Skeletal muscle satellite cell (primary cell): ENCODE data around the gene IDE. TPM values are rescaled to one million over a fixed set of nuclear protein-coding genes. Genes with fewer than 3 reads are reported as not detected.

Experiments used
- H3K27me3 ChIP-seq: 2 replicates; pipeline ENCODE4 v1.7.0; 2013; ENCODE audit warnings: low read length; ENCODE audit not compliant: control insufficient read depth, insufficient read depth
- H3K36me3 ChIP-seq: 2 replicates; pipeline ENCODE4 v1.7.0; 2013; ENCODE audit warnings: mild to moderate bottlenecking, control low read depth, low read length; ENCODE audit not compliant: insufficient read depth
- H3K4me1 ChIP-seq: 2 replicates; pipeline ENCODE4 v1.7.0; 2013; ENCODE audit warnings: low read length; ENCODE audit not compliant: control insufficient read depth, insufficient read depth
- H3K4me2 ChIP-seq: 2 replicates; pipeline ENCODE4 v1.7.0; 2013; ENCODE audit warnings: mild to moderate bottlenecking, low read length
- H3K4me3 ChIP-seq: 2 replicates; pipeline ENCODE4 v1.7.0; 2013; ENCODE audit warnings: low read length
- H3K9ac ChIP-seq: 2 replicates; pipeline ENCODE4 v1.7.0; 2013; ENCODE audit warnings: mild to moderate bottlenecking, low read depth, low read length, moderate library complexity
- H3K9me3 ChIP-seq: replicated peaks from 2 replicates; pipeline ENCODE4 v1.7.0; 2013; ENCODE audit warnings: mild to moderate bottlenecking, control low read depth, low read length
- total RNA-seq: library from RNA; depleted of rRNA; stranded (reverse); fragments of >200 nt; gene quantifications from 2 replicates; pipeline ENCODE4 v1.2.3, GENCODE V29; 2012; rRNA removed

Gene IDE
- total RNA-seq = 19.4 and 25.9 TPM in 2 replicates

GRCh38 chr10:92573798-92574547 is at the start of gene IDE:
Gene IDE (minus strand): TSS chr10:92574093. CDS start chr10:92574019, 74 bp downstream.
- no peaks in the 10 kb centered on the region for H3K9me3 ChIP-seq
- H3K9ac ChIP-seq = peak within 1 kb of the TSS; percentile 97
- H3K4me3 ChIP-seq = peak within 1 kb of the TSS; percentile 96
- no peaks in the 10 kb centered on the region for H3K36me3 ChIP-seq
- peaks cover 30% of the 10 kb centered on the region for H3K4me1 ChIP-seq
- H3K27me3 ChIP-seq = no peaks in the 10 kb centered on the region
- H3K4me2 ChIP-seq = peak within 1 kb of the TSS; percentile 97

GRCh38 chr10:92619368-92619767 is 45.5 kb upstream of the IDE start:
- Histone ChIP-seq H3K9ac (no peak overlapping the region), H3K4me3 (no peak overlapping the region), H3K4me1 (no peaks in the 10 kb centered on the region), H3K9me3 (no peaks in the 10 kb centered on the region), H3K36me3 (peaks cover 16% of the 10 kb centered on the region), H3K27me3 (no peaks in the 10 kb centered on the region), H3K4me2 (no peak overlapping the region)

DNA sequence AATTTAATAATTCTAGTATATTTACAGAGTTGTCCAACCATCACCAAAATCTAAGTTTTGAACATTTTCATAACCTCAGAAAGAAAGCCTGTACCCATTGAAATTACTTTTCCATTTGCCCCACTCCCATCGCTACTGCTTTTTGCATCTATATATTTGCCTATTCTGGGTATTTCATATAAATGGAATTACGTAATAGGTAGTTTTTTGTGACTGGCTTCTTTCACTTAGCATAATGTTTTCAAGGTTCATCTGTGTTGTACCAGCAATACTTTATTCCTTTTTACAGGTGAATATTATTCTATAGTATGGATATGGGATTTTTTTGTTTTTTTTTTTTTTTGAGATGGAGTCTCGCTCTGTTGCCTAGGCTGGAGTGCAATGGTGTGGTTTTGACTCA is 41.6 kb upstream of the IDE start:
- H3K4me3 ChIP-seq = no peak overlapping the region
- H3K27me3 ChIP-seq = no peaks in the 10 kb centered on the region
- no peak overlapping the region for H3K4me2 ChIP-seq
- no peak overlapping the region for H3K9ac ChIP-seq
- H3K9me3 ChIP-seq = no peaks in the 10 kb centered on the region
- H3K36me3 ChIP-seq = peaks cover 16% of the 10 kb centered on the region
- H3K4me1 ChIP-seq = no peaks in the 10 kb centered on the region

GRCh38 chr10:92604841-92605240 is 30.9 kb upstream of the IDE start:
- Histone ChIP-seq H3K4me1 (peaks cover 7% of the 10 kb centered on the region), H3K9me3 (no peaks in the 10 kb centered on the region), H3K4me2 (no peak overlapping the region), H3K9ac (no peak overlapping the region), H3K36me3 (peaks cover 12% of the 10 kb centered on the region), H3K4me3 (no peak overlapping the region), H3K27me3 (no peaks in the 10 kb centered on the region)

DNA sequence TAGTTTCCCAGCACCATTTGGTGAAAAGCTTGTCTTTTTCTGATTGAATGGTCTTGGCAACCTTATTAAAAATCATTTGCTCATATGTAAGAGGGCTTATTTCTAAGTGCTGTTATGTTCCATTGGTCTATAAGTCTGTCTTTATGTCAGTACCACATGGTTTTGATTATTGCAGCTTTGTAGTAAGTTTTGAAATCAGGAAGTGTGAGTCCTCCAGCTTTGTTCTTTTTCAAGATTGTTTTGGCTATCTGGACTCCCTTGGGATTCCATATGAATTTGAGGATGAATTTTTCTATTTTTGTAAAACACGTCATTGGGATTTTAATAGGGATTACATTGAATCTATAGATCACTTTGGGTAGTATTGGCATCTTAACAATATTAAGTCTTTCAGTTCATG is 24.4 kb upstream of the IDE start:
- H3K4me2 ChIP-seq = no peak overlapping the region
- H3K27me3 ChIP-seq = no peaks in the 10 kb centered on the region
- no peaks in the 10 kb centered on the region for H3K4me1 ChIP-seq
- no peak overlapping the region for H3K9ac ChIP-seq
- H3K4me3 ChIP-seq = no peak overlapping the region
- H3K36me3 ChIP-seq = no peaks in the 10 kb centered on the region
- no peaks in the 10 kb centered on the region for H3K9me3 ChIP-seq

DNA sequence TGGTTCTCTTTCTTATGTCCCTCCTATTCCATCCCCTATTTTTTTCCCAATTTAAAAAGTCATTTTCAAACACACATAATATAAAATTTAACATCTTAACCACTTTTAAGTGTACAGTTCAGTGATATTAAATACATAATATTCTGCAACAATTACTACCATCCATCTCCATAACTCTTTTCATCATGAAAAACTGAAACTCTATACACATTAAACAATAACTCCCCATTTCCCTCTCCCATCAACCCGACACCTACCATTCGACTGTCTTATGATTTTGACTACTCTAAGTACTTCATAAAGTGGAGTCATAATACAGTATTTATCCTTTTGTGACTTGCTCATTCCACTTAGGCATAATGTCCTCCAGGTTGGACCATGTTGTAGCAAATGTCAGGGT is 21.6 kb upstream of the IDE start:
- Histone ChIP-seq H3K4me1 (peaks cover 17% of the 10 kb centered on the region), H3K9ac (no peak overlapping the region), H3K36me3 (no peaks in the 10 kb centered on the region), H3K4me3 (no peak overlapping the region), H3K27me3 (no peaks in the 10 kb centered on the region), H3K9me3 (no peaks in the 10 kb centered on the region), H3K4me2 (peak overlapping the region; percentile 78)

DNA sequence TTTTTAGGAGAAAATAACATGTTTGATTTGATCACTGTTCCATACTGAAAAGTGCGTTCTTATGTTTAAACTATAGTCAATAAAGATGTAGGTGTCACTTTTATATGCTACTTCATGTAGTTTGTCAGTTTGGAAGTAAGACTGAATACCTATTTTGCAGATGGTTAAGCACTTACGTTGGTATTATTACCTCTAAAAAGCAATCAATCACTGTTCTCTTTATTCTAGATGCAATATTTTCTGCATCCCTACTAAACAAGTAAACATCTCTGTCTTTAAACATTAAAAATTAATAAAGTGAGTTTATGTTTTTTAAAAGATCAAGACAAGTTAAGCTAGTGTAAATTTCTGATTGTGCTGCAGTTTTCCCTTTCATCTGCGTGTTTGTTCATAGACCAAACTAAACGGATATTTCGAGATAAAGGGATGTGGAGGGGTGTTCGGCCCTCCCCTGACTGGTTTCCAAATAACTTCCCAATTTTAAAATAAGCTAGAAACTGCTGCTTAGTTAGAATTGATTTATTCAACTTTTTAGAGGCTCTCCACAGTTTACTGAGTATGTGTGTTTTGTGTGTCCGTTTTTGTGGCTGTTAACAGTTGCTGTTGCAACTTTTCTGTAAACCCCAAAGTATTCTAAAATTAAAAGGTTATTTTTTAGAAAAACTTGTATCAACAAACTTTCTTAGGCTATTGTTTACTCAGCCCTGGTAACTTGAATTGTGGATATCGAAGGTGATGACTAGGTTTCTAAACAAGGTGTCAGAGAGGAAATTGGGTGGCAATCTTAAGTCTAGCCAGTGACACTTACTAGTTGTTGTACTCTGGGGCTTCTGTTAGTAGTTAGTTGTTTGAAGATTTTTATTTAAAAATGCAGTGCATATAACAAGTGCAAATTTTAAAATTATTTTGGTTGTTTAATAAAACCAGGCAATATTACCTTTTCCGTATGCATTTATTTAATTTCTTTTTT is 20.0 kb upstream of the IDE start:
- peak overlapping the region; percentile 92 for H3K4me3 ChIP-seq
- peak overlapping the region; percentile 91 for H3K9ac ChIP-seq
- H3K36me3 ChIP-seq = no peaks in the 10 kb centered on the region

DNA sequence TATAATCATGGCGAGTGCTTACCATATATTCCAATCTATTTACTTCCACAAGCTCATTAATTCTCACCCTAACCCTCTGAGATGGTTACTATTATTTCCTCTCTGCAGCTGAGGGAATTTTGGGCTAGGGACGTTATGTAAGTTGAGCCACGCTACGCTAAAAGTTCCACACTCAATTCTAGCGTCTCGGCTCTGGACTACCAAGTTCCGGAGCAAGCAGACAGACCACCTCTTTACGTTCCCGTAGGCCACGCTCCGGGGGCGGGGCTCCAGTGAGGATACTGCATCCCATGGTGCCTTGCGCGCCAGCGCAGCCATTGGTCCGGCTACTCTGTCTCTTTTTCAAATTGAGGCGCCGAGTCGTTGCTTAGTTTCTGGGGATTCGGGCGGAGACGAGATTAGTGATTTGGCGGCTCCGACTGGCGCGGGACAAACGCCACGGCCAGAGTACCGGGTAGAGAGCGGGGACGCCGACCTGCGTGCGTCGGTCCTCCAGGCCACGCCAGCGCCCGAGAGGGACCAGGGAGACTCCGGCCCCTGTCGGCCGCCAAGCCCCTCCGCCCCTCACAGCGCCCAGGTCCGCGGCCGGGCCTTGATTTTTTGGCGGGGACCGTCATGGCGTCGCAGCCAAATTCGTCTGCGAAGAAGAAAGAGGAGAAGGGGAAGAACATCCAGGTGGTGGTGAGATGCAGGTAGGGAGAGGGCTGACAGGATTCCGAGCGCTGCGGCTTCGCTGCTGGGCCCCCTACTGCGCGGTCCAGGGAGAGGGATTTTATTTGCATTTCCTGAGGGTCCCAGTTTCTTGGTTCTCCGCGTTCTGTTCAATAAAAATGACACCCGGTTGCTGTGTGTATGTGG is 19.1 kb upstream of the IDE start, which contains the start of gene KIF11:
Gene KIF11 (plus strand): TSS at position 370 of the 858 bp plus-strand sequence. CDS start 246 bp downstream, at position 616.
- Histone ChIP-seq H3K27me3 (no peaks in the 10 kb centered on the region), H3K9me3 (no peaks in the 10 kb centered on the region), H3K4me1 (peaks cover 17% of the 10 kb centered on the region), H3K4me3 (peak within 1 kb of the TSS; percentile 92), H3K9ac (peak within 1 kb of the TSS; percentile 91), H3K4me2 (peak within 1 kb of the TSS; percentile 78), H3K36me3 (no peaks in the 10 kb centered on the region)

More for the DNA sequence above, 20.0 kb upstream of the IDE start:
- H3K27me3 ChIP-seq = no peaks in the 10 kb centered on the region
- peak overlapping the region; percentile 78 for H3K4me2 ChIP-seq
- H3K4me1 ChIP-seq = peaks cover 17% of the 10 kb centered on the region
- H3K9me3 ChIP-seq = no peaks in the 10 kb centered on the region

GRCh38 chr10:92591550-92592022 is 17.7 kb upstream of the IDE start:
- Histone ChIP-seq H3K4me3 (peak overlapping the region; percentile 64), H3K4me2 (peak overlapping the region; percentile 78), H3K9me3 (no peaks in the 10 kb centered on the region), H3K27me3 (no peaks in the 10 kb centered on the region), H3K4me1 (peaks cover 17% of the 10 kb centered on the region), H3K36me3 (no peaks in the 10 kb centered on the region), H3K9ac (peak overlapping the region; percentile 80)

DNA sequence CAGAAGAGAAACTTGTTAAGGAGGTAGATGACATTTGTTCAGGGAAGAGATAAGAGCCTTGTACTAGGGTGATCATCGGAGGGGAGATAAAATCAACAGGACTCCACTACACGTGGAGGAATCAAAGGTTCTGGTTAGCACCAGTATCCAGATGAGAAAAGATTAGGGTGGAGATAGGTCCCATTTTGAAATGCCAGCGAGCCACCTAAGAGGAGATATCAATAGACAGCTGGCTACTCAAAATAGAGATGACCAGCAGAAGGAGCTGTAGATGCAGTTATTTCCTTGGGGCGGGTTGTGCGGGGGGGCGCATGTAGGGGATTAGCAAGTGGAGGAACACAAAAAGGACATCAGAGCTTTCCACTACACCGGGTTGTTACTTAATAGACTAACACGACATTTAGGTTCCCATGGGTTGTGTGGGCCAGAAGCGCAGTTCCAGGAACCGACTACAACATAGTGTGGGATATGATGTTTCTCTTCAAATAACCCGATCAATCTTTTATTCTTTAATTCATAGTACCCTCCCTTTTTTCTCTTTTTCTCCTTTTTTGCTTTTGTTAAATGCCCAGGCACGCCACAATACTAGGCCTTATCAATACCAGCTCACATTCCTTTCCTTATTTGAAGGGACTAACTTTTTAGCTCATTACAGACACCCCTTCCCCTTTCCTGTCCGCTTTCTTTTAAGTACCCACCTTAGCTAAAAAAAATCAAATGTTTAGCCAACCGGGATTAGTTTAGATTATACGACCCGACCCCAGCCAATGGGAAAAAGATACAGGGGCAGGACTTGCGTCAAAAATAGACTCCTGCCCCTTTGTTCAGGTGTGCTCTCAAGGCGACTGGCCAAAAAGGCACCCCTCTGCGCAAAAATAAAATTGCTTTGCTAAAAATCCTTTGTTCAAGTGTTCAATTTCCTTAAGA is 17.0 kb upstream of the IDE start:
- Histone ChIP-seq H3K9ac (peak overlapping the region; percentile 80), H3K36me3 (no peaks in the 10 kb centered on the region), H3K4me1 (peaks cover 17% of the 10 kb centered on the region), H3K27me3 (no peaks in the 10 kb centered on the region), H3K4me3 (peak overlapping the region; percentile 64), H3K9me3 (no peaks in the 10 kb centered on the region), H3K4me2 (peak overlapping the region; percentile 78)
